WTC11 (cell line): ENCODE data around the gene CD109. TPM values are rescaled to one million over a fixed set of nuclear protein-coding genes. Genes with fewer than 3 reads are reported as not detected.

ENCODE experiments used
- ATAC-seq: fragments of 200-7000 bp; cut with Tn5 transposase; 2 replicates; pipeline ENCODE4 v1.10.0; 2021; ENCODE audit warnings: mild to moderate bottlenecking, moderate library complexity
- CTCF ChIA-PET: fragments of 300-600 bp; sonication (Branson Sonifier 250); formaldehyde crosslinking; loops from one replicate; lab custom pipeline; 2021; ENCODE audit warnings: antibody characterized with exemption; lab: Charles Lee
- POLR2A ChIA-PET: fragments of 350-600 bp; sonication (Branson Sonifier 250); formaldehyde crosslinking; loops from one replicate; lab custom pipeline; 2021; ENCODE audit warnings: antibody characterized with exemption; lab: Charles Lee
- DNase-seq: peaks from one replicate; pipeline ENCODE4 v3.0.0; 2021; ENCODE audit warnings: low spot score
- H3K27ac Mint-ChIP-seq: 2 replicates; pipeline ENCODE4 v1.8.0; 2021; ENCODE audit warnings: mixed read lengths
- H3K27me3 Mint-ChIP-seq: 2 replicates; pipeline ENCODE4 v1.8.0; 2021; ENCODE audit warnings: low read depth, mild to moderate bottlenecking, moderate library complexity, mixed read lengths
- H3K36me3 Mint-ChIP-seq: 2 replicates; pipeline ENCODE4 v1.8.0; 2021; ENCODE audit warnings: mixed read lengths
- H3K4me1 Mint-ChIP-seq: 2 replicates; pipeline ENCODE4 v1.8.0; 2022; ENCODE audit warnings: mixed read lengths
- H3K4me3 Mint-ChIP-seq: 2 replicates; pipeline ENCODE4 v1.8.0; 2021; ENCODE audit warnings: mild to moderate bottlenecking, moderate library complexity, mixed read lengths
- H3K9me3 Mint-ChIP-seq: 2 replicates; pipeline ENCODE4 v1.8.0; 2021; ENCODE audit warnings: mixed read lengths
- CREB1 ChIP-seq: sonication (generic); formaldehyde crosslinking; IDR thresholded peaks from 2 replicates; pipeline ENCODE4 v1.8.0; 2023; ENCODE audit warnings: mild to moderate bottlenecking, missing genetic modification reagents
- ELF4 ChIP-seq: sonication (generic); formaldehyde crosslinking; IDR thresholded peaks from 2 replicates; pipeline ENCODE4 v1.8.1; 2022; ENCODE audit warnings: low read depth, mild to moderate bottlenecking, moderate library complexity, missing genetic modification reagents
- GRHL2 ChIP-seq: fragments of 250-450 bp; sonication (Bioruptor Pico); IDR thresholded peaks from 2 replicates; pipeline ENCODE4 v1.8.0; 2022; ENCODE audit warnings: mild to moderate bottlenecking, moderate library complexity; ENCODE audit not compliant: insufficient replicate concordance, severe bottlenecking
- NFATC4 ChIP-seq: fragments of 250-450 bp; sonication (Bioruptor Pico); IDR thresholded peaks from 2 replicates; pipeline ENCODE4 v1.9.0; 2021; ENCODE audit warnings: mild to moderate bottlenecking
- RELA ChIP-seq: sonication (generic); formaldehyde crosslinking; IDR thresholded peaks from 2 replicates; pipeline ENCODE4 v1.8.1; 2022; ENCODE audit warnings: missing genetic modification reagents, mild to moderate bottlenecking, borderline replicate concordance
- RORB ChIP-seq: fragments of 250-450 bp; sonication (Bioruptor Pico); IDR thresholded peaks from 2 replicates; pipeline ENCODE4 v1.9.0; 2021; ENCODE audit warnings: mild to moderate bottlenecking
- ZNF219 ChIP-seq: sonication (generic); formaldehyde crosslinking; IDR thresholded peaks from 2 replicates; pipeline ENCODE4 v1.8.0; 2023; ENCODE audit warnings: missing genetic modification reagents, mild to moderate bottlenecking, borderline replicate concordance
- ZNF263 ChIP-seq: sonication (generic); formaldehyde crosslinking; IDR thresholded peaks from 2 replicates; pipeline ENCODE4 v1.8.1; 2022; ENCODE audit warnings: low read depth, mild to moderate bottlenecking, moderate library complexity, missing genetic modification reagents
- ZNF317 ChIP-seq: sonication (generic); formaldehyde crosslinking; IDR thresholded peaks from 2 replicates; pipeline ENCODE4 v1.8.1; 2023; ENCODE audit warnings: low read depth, mild to moderate bottlenecking, moderate library complexity, missing genetic modification reagents, borderline replicate concordance
- total RNA-seq: library from RNA; stranded (reverse); gene quantifications from 3 replicates; pipeline ENCODE4 v1.2.3, GENCODE V29; 2021
- TF ChIP-seq, protein P1 (sequence below): sonication (generic); formaldehyde crosslinking; IDR thresholded peaks from 2 replicates; pipeline ENCODE4 v1.8.1; 2022; ENCODE audit warnings: mild to moderate bottlenecking, missing genetic modification reagents, moderate library complexity, borderline replicate concordance
- TF ChIP-seq, protein P2 (sequence below): sonication (generic); formaldehyde crosslinking; IDR thresholded peaks from 2 replicates; pipeline ENCODE4 v1.8.1; 2023; ENCODE audit warnings: mild to moderate bottlenecking, missing genetic modification reagents, moderate library complexity
- TF ChIP-seq, protein P3 (sequence below): sonication (generic); formaldehyde crosslinking; IDR thresholded peaks from 2 replicates; pipeline ENCODE4 v1.8.0; 2023; ENCODE audit warnings: missing genetic modification reagents
- TF ChIP-seq, protein P4 (sequence below): fragments of 250-450 bp; sonication (Bioruptor Pico); IDR thresholded peaks from 2 replicates; pipeline ENCODE4 v1.9.0; 2021; ENCODE audit warnings: mild to moderate bottlenecking, borderline replicate concordance
- TF ChIP-seq, protein P5 (sequence below): fragments of 250-450 bp; sonication (Bioruptor Pico); IDR thresholded peaks from 2 replicates; pipeline ENCODE4 v2.1.2; 2022; ENCODE audit warnings: mild to moderate bottlenecking, moderate library complexity
- TF ChIP-seq, protein P6 (sequence below): fragments of 250-450 bp; sonication (Bioruptor Pico); IDR thresholded peaks from 2 replicates; pipeline ENCODE4 v1.9.0; 2021; ENCODE audit warnings: mild to moderate bottlenecking
- TF ChIP-seq, protein P7 (sequence below): sonication (generic); formaldehyde crosslinking; IDR thresholded peaks from 2 replicates; pipeline ENCODE4 v1.8.0; 2023; ENCODE audit warnings: missing genetic modification reagents, mild to moderate bottlenecking, borderline replicate concordance
- TF ChIP-seq, protein P8 (sequence below): sonication (generic); formaldehyde crosslinking; IDR thresholded peaks from 2 replicates; pipeline ENCODE4 v1.8.0; 2022; ENCODE audit warnings: mild to moderate bottlenecking, missing genetic modification reagents

The CD109 gene
- total RNA-seq, 1 experiment from 2014 or later = 4.5 TPM

DNA sequence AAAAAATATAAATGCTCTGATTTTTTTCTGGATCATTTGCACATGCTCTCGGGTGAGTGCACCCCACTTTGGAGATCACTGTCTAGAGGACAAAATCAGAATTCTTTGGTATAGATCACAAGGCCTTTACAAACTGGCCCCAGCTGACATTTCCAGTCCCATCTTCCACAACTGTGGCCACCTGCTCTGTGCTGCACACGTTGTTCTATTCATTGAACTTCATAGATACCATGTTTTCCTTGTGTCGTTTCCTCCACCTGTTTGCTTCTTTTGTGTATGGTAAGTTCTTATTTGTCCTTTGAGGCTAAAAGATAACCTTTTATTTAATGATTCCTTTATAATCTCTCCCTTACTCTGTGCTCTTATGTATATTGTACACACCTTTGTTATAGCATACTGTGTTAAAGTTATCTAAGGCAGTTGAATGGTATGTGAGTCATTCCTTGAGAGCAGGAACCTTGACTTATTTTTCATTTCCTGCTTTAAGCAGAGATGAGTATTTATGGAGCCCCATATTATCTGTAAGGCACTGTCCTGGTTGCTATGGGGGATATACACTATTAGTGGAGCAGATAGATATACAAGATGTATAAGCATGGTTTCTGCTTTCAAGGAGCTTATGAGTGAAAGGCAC is 30.2 kb upstream of the CD109 start:
- ChIA-PET CTCF (interaction anchor here (1.2 kb wide), 1 partner anchor 10 kb away, joined by 4 read pairs; no protein-coding TSS in a partner anchor), POLR2A (no interaction called here)
- H3K4me3 Mint-ChIP-seq = no peak overlapping the region
- H3K27me3 Mint-ChIP-seq = no peaks in the 10 kb centered on the region; the same call in 1 of the 2 replicates
- H3K9me3 Mint-ChIP-seq = peaks cover 4% of the 10 kb centered on the region; the same call in 1 of the 2 replicates
- TF ChIP-seq ELF4 = no peak
- TF ChIP-seq, protein P1, sequence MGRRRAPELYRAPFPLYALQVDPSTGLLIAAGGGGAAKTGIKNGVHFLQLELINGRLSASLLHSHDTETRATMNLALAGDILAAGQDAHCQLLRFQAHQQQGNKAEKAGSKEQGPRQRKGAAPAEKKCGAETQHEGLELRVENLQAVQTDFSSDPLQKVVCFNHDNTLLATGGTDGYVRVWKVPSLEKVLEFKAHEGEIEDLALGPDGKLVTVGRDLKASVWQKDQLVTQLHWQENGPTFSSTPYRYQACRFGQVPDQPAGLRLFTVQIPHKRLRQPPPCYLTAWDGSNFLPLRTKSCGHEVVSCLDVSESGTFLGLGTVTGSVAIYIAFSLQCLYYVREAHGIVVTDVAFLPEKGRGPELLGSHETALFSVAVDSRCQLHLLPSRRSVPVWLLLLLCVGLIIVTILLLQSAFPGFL (CRISPR knock-in tag) = no peak
- TF ChIP-seq NFATC4 (CRISPR knock-in tag) = no peak
- TF ChIP-seq, protein P2, sequence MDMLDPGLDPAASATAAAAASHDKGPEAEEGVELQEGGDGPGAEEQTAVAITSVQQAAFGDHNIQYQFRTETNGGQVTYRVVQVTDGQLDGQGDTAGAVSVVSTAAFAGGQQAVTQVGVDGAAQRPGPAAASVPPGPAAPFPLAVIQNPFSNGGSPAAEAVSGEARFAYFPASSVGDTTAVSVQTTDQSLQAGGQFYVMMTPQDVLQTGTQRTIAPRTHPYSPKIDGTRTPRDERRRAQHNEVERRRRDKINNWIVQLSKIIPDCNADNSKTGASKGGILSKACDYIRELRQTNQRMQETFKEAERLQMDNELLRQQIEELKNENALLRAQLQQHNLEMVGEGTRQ (CRISPR knock-in tag) = no peak
- TF ChIP-seq, protein P3, sequence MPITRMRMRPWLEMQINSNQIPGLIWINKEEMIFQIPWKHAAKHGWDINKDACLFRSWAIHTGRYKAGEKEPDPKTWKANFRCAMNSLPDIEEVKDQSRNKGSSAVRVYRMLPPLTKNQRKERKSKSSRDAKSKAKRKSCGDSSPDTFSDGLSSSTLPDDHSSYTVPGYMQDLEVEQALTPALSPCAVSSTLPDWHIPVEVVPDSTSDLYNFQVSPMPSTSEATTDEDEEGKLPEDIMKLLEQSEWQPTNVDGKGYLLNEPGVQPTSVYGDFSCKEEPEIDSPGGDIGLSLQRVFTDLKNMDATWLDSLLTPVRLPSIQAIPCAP = no peak
- TF ChIP-seq GRHL2 (CRISPR knock-in tag) = no peak
- no peak for TF ChIP-seq RORB
- TF ChIP-seq ZNF219 (CRISPR knock-in tag) = no peak
- TF ChIP-seq, protein P4, sequence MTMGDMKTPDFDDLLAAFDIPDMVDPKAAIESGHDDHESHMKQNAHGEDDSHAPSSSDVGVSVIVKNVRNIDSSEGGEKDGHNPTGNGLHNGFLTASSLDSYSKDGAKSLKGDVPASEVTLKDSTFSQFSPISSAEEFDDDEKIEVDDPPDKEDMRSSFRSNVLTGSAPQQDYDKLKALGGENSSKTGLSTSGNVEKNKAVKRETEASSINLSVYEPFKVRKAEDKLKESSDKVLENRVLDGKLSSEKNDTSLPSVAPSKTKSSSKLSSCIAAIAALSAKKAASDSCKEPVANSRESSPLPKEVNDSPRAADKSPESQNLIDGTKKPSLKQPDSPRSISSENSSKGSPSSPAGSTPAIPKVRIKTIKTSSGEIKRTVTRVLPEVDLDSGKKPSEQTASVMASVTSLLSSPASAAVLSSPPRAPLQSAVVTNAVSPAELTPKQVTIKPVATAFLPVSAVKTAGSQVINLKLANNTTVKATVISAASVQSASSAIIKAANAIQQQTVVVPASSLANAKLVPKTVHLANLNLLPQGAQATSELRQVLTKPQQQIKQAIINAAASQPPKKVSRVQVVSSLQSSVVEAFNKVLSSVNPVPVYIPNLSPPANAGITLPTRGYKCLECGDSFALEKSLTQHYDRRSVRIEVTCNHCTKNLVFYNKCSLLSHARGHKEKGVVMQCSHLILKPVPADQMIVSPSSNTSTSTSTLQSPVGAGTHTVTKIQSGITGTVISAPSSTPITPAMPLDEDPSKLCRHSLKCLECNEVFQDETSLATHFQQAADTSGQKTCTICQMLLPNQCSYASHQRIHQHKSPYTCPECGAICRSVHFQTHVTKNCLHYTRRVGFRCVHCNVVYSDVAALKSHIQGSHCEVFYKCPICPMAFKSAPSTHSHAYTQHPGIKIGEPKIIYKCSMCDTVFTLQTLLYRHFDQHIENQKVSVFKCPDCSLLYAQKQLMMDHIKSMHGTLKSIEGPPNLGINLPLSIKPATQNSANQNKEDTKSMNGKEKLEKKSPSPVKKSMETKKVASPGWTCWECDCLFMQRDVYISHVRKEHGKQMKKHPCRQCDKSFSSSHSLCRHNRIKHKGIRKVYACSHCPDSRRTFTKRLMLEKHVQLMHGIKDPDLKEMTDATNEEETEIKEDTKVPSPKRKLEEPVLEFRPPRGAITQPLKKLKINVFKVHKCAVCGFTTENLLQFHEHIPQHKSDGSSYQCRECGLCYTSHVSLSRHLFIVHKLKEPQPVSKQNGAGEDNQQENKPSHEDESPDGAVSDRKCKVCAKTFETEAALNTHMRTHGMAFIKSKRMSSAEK = no peak
- no peak for TF ChIP-seq ZNF317
- TF ChIP-seq RELA (CRISPR knock-in tag) = no peak
- TF ChIP-seq, protein P5, sequence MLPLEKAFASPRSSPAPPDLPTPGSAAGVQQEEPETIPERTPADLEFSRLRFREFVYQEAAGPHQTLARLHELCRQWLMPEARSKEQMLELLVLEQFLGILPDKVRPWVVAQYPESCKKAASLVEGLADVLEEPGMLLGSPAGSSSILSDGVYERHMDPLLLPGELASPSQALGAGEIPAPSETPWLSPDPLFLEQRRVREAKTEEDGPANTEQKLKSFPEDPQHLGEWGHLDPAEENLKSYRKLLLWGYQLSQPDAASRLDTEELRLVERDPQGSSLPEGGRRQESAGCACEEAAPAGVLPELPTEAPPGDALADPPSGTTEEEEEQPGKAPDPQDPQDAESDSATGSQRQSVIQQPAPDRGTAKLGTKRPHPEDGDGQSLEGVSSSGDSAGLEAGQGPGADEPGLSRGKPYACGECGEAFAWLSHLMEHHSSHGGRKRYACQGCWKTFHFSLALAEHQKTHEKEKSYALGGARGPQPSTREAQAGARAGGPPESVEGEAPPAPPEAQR (CRISPR knock-in tag) = no peak
- TF ChIP-seq ZNF263 (CRISPR knock-in tag) = no peak
- TF ChIP-seq CREB1 (CRISPR knock-in tag) = no peak
- no peaks in the 10 kb centered on the region for H3K4me1 Mint-ChIP-seq
- no peak overlapping the region for H3K27ac Mint-ChIP-seq
- no peak for DNase-seq
- ATAC-seq = no peak
- peaks cover 2% of the 10 kb centered on the region; the same call in 1 of the 2 replicates for H3K36me3 Mint-ChIP-seq

DNA sequence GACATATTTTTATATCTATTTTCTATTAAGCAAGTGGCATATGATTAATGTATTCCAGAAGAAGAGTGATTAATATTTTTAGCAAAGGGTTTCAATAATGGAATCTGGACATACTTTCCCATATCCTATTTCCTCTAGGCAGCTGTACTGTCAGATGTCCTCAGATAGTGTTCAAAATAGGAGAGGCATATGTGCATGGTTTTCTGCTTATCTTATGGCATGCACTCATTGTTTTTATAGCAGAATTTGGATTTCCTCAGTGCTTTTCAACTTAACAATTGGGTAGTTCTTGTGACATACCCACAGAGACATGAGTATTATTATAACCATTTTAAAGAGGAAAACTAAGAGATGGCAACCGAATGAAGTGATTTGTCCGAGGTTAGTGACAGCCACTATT is 29.6 kb upstream of the CD109 start:
- H3K27ac Mint-ChIP-seq = no peak overlapping the region
- H3K4me3 Mint-ChIP-seq = no peak overlapping the region
- peaks cover 2% of the 10 kb centered on the region; the same call in 1 of the 2 replicates for H3K36me3 Mint-ChIP-seq
- no peak for DNase-seq
- H3K4me1 Mint-ChIP-seq = no peaks in the 10 kb centered on the region
- no peaks in the 10 kb centered on the region; the same call in 1 of the 2 replicates for H3K27me3 Mint-ChIP-seq
- H3K9me3 Mint-ChIP-seq = peaks cover 4% of the 10 kb centered on the region; the same call in 1 of the 2 replicates
- no peak for ATAC-seq
- ChIA-PET POLR2A (no interaction called here), CTCF (no interaction called here)
- TF ChIP-seq, protein P6, sequence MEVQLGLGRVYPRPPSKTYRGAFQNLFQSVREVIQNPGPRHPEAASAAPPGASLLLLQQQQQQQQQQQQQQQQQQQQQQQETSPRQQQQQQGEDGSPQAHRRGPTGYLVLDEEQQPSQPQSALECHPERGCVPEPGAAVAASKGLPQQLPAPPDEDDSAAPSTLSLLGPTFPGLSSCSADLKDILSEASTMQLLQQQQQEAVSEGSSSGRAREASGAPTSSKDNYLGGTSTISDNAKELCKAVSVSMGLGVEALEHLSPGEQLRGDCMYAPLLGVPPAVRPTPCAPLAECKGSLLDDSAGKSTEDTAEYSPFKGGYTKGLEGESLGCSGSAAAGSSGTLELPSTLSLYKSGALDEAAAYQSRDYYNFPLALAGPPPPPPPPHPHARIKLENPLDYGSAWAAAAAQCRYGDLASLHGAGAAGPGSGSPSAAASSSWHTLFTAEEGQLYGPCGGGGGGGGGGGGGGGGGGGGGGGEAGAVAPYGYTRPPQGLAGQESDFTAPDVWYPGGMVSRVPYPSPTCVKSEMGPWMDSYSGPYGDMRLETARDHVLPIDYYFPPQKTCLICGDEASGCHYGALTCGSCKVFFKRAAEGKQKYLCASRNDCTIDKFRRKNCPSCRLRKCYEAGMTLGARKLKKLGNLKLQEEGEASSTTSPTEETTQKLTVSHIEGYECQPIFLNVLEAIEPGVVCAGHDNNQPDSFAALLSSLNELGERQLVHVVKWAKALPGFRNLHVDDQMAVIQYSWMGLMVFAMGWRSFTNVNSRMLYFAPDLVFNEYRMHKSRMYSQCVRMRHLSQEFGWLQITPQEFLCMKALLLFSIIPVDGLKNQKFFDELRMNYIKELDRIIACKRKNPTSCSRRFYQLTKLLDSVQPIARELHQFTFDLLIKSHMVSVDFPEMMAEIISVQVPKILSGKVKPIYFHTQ (CRISPR knock-in tag) = no peak
- TF ChIP-seq, protein P7, sequence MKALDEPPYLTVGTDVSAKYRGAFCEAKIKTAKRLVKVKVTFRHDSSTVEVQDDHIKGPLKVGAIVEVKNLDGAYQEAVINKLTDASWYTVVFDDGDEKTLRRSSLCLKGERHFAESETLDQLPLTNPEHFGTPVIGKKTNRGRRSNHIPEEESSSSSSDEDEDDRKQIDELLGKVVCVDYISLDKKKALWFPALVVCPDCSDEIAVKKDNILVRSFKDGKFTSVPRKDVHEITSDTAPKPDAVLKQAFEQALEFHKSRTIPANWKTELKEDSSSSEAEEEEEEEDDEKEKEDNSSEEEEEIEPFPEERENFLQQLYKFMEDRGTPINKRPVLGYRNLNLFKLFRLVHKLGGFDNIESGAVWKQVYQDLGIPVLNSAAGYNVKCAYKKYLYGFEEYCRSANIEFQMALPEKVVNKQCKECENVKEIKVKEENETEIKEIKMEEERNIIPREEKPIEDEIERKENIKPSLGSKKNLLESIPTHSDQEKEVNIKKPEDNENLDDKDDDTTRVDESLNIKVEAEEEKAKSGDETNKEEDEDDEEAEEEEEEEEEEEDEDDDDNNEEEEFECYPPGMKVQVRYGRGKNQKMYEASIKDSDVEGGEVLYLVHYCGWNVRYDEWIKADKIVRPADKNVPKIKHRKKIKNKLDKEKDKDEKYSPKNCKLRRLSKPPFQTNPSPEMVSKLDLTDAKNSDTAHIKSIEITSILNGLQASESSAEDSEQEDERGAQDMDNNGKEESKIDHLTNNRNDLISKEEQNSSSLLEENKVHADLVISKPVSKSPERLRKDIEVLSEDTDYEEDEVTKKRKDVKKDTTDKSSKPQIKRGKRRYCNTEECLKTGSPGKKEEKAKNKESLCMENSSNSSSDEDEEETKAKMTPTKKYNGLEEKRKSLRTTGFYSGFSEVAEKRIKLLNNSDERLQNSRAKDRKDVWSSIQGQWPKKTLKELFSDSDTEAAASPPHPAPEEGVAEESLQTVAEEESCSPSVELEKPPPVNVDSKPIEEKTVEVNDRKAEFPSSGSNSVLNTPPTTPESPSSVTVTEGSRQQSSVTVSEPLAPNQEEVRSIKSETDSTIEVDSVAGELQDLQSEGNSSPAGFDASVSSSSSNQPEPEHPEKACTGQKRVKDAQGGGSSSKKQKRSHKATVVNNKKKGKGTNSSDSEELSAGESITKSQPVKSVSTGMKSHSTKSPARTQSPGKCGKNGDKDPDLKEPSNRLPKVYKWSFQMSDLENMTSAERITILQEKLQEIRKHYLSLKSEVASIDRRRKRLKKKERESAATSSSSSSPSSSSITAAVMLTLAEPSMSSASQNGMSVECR = no peak
- TF ChIP-seq, protein P8, sequence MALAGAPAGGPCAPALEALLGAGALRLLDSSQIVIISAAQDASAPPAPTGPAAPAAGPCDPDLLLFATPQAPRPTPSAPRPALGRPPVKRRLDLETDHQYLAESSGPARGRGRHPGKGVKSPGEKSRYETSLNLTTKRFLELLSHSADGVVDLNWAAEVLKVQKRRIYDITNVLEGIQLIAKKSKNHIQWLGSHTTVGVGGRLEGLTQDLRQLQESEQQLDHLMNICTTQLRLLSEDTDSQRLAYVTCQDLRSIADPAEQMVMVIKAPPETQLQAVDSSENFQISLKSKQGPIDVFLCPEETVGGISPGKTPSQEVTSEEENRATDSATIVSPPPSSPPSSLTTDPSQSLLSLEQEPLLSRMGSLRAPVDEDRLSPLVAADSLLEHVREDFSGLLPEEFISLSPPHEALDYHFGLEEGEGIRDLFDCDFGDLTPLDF = no peak
